OCI-M1 (cell line): ENCODE data around the gene TCF20.

ENCODE experiments used
- DNase-seq: peaks from one replicate; lab custom pipeline; 2025; lab: John Stamatoyannopoulos, UW

The TCF20 gene

GRCh38 chr22:42282252-42282942 is 11.9 kb upstream of the TCF20 start:
- DNase-seq = no peak

DNA sequence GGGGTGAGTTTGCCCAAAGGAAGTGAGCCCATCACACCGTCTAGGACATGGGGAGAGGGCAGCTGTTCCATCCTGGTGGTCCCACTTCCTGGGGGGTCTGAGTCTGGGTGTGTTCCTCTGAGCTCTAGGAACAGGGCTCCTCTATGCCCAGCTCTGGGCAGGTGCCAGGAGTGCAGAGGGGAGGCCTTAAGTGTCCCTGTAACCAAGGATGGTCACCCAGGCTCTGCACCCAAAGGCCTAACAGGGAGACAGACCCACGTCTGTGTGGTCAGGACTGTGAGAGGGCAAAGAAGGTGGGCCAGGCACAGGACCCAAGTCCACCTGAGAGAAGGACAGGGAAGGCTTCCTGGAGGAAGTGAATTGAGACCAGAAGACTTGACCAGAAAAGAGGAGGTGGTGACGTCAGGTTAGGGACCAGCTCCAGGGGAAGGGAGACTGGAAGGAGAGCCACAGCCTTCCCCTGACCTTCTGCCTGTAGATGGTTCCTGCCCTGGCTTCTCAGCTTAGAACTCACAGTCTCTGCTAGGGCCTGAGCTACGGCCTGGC is 11.3 kb upstream of the TCF20 start:
- DNase-seq = no peak

- DNase-seq = no peak
These were observed 10.8 kb upstream of the TCF20 start for GRCh38 chr22:42281284-42281683.

DNA sequence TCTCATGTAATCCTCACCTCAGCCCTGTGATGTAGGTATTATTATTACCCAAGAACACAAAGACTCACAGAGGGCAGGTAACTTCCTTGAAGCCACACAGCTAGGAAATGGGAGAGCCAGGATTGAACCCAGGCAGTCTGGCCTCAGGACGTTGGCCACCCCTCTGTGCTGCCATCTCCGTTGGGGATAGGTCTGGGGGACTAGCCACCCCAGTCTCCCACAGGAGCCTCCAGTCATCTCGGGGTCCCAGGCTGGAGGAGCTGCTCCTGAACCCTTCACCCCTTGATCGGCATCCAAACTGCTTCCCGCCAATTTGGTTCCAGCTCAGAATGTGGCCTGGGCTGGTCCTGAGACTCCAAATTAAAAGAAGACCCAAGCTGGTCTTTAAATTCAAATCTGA is 10.4 kb upstream of the TCF20 start:
- no peak for DNase-seq

- DNase-seq = no peak
These were observed 9.7 kb upstream of the TCF20 start for GRCh38 chr22:42280140-42280539.

DNA sequence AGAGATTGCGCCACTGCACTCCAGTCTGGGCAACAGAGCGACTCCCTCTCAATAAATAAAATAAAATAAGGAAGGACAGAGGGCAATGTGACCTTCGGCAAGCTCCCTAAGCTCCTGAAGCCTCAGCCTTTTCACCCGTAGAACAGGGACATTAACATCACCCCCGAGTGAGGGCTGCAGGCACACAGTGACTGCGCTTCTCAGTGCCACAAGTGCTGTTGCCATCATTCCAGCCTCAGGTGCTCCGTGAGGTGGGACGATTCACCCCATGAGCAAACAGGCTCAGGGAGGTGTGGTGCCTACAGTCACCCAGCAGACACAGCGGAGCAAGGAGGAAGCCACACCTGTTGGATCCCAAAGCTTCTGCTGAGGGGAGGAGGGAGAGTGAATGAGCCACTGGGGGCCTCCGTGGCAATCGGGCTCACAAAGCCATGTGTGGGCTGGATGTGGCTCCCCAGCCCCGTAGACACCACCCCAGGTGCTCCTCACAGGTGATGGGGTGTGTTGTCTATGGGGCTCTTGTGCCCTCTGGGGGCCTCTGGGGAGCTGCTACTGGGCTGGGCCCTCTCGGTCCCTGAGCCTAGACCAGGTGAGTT is 9.1 kb upstream of the TCF20 start:
- DNase-seq = no peak

- DNase-seq = peak; percentile 53
These were observed 7.7 kb upstream of the TCF20 start for GRCh38 chr22:42277988-42278776.

DNA sequence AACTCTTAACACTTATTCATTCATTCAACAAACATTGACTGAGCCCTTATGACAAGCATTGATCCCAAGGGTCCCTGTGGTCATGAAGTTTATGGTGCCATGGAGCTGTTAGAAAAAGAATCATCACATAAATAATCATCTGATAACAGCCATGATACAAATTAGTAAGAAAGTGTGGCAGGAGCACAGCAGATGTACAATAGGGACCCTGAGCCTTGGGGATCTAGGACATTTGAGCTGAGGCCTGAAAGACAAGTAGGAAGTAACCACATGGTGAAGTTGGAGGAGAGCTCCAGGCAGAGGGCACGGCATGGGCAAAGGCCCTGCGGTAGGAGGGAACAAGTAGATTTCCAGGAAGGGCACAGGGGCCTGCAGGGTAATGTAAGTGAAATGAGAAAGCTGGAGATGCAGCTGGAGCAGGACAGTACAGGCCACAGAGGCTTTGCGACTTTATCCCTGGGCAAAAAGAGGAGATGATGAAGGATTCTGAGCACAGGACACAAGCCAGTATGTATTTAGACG is 6.8 kb upstream of the TCF20 start:
- no peak for DNase-seq

GRCh38 chr22:42275970-42276369 is 5.5 kb upstream of the TCF20 start:
- DNase-seq = no peak

DNA sequence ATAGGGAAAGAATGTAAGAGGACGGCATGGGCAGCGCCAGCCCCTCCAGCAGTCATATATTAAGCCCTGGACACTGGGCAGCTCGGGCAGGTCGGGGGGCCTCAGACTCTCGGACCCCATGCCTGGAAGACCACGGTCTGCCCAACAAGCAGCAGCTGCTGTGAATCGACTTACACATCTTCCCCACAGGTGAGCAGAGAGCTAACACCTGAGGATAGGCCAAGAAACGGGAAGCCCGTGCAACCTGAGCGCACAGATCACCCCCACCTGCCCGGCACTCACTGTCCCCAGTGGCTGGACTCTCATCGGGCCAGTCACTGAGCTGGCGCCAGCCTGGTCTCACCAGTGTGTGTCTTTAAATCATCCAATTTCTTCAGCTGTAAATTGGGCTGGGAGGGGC is 4.7 kb upstream of the TCF20 start:
- no peak for DNase-seq

DNA sequence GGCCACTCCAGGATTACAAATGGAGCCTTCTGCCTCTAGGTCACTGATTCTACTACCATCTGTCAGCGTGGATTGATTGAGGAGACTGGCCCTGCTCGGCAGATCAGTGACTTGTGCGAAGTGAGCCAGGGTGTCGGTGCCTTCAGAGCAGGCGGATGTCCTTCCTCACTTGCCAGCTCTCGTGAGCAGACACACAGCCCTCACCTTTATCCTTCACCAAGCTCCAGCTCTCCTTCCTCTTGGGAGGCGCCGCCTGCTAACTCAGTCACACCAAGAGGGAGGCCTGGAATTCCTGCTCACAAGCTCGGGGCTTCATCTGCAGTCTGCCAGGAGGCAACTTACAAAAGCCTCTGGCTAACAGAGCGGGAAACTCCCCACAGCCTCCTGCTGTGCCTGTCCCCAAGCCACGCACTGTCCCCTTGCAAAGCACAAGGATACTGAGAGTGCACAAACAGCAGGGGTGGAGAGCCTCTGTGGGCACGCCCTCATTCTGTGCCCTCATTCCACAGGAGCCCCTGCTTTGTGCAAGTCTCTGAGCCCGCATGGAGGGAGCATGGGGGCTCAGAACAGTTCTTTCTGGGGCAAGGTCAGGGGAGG is 3.5 kb upstream of the TCF20 start:
- DNase-seq = no peak

GRCh38 chr22:42272431-42272999 is 2.1 kb upstream of the TCF20 start:
- DNase-seq = no peak

- DNase-seq = no peak
These were observed 1.5 kb upstream of the TCF20 start for GRCh38 chr22:42271906-42272305.

- no peak for DNase-seq
These were observed 849 bp upstream of the TCF20 start for GRCh38 chr22:42271191-42271813.

DNA sequence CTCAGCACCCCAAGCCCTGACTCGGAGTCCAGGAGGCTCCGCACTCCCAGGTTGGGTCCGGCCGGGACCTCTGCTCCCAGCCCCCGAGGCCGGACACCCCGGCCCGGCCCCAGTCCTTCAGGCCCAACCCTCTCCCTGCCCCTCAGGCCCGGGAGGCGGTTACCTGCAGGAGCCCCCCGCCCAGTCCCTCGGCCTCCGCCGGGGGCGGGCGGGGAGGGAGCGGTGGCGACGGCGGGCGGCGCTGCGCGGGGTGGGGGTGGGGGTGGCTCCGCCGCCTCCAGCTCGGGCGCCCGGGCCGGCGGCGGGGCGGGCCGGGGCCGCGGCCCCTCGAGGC is 310 bp downstream of the TCF20 start:
- DNase-seq = peak; percentile 51

DNA sequence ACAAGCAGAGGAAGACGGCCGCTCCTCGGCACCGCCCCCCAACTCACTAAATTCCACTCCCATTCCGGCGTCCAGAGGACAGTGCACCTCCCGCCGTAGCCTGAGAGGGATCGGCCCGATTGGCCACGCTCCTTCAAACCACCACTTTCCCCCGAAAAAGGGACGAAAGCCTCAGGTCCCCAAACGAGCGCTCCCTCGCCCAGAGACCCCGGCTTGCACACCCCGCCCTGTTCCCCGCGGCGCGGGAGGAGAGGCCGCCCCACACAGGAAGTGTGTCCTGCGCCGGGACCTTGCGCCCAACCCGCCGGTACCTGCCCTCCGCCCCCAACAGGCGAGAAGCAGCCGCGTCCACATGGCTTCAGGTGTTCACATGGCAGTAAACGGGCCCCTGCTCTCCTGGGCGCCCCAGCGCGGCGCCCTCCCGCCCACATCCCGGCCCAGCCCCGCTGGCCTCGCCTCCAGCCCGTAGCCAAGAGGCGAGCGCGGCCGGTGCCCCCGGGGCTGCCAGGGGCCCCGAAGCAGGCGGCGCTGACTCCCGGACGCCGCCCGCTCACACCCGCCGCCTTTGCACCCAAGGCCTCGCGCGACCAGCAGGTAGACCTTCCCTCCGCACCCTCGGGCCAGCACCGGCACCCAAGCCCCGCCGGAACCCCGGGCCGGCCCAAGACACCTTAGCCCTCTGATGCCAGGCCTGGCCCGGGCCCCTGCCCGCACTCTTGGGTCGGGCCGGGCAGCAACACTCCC is 849 bp downstream of the TCF20 start:
- DNase-seq = peak; percentile 51

DNA sequence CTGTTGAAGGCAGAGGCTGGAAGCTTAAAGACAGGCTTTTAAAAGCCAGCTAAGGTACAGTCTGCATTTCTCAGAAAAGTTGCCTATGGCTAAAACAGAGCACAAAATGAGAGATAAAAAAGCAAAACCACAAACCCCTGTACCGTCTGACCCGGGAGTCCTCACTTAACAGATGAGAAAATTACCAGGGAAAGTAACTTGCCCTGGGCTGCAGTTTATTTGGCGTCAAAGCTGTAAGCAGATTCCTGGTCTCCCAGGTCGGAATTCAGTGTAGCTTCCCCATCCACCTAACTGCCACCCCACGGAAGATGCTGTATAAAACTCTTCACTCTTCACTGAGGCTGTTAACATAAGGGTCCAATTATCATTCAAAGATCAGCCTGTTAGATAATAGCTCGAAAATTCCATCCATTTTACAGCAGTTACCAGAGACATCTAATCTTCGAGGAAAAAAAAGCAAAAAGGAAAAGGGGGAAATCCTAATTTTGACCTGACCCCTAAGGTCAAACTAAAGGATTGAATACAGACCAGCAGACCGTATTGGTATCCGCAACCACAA is 1.5 kb downstream of the TCF20 start:
- DNase-seq = peak; percentile 77

DNA sequence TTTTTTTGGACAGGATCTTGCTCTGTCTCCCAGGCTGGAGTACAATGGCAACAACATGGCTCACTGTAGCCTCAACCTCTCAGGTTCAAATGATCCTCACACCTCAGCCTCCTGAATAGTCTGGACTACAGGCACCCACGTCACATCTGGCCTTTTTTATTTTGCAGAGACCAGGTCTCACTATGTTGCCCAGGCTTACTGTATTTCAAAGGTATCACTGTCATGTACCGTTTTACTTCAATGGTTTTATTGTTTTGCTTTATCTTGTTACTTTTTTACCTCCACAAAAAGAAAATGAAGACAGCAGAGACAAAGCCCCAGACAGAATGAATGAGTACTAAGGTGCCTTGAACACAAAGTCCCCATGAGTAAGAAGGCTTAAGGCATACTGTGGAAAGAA is 5.1 kb downstream of the TCF20 start:
- no peak for DNase-seq

DNA sequence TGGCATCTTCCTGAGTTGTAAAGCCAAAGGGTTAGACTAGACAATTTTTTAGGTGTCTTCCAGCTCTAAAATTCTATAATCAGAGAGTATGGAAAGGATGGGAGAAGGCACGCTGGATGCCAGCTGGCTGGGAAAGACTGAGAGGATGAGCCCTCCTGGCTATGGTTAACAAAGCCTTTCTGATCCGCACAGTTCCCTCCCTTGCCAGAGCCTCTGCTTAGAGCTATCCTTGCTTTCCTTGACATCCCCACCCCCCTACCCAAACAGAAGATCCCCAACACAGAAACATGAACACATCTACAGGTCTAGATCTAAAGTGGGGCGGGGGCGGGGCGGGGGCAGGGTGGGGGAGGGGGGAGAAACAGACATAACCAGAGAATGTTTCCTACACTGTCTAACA is 6.5 kb downstream of the TCF20 start:
- DNase-seq = no peak

DNA sequence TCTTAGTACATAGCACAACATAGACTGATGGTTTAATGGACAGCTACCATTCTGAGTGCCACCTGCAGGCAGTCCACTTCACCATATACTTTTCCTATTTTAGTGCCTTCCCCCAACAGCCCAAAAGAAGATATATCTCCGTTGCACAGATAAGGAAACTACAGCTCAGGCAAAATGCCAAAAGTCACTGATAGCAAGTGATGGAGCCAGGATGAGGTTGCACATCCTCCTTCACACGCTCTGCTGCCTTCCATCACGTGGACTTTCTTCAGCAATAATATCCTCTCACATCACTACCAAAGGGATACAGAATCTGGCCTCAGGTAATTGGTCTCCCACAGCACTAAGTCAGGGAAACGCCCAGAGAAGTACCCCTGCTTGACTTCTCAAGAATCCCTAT is 7.5 kb downstream of the TCF20 start:
- peak; percentile 84 for DNase-seq

DNA sequence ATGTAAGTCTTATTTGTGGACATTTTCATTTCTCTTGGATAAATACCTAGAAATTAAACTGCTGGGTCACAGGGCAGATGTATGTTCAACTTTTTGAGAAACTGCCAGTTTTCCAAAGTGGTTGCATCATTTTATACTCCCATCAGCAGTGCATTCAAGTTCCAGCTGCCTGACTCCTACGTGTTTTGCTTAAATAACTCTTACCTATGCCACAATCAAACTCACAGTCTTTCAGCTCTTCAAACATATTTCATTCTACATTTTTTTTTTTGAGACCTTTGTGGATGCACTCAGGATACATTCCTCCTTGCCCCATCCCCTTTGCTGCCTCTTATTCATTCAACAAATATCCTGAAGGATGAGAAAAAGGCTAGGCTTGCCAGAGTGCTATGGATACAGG is 9.2 kb downstream of the TCF20 start:
- peak; percentile 36 for DNase-seq
